ENCODE results near the gene ZDHHC11B. TPM values are rescaled to one million over a fixed set of nuclear protein-coding genes. Genes with fewer than 3 reads are reported as not detected.
A peak's percentile ranks its signal among the peaks of the same experiment; 100 is the strongest.
"Not testable (repeated sequence)": the region's sequence is repeated elsewhere in the genome, so short reads cannot be mapped to it uniquely, and the experiment has no call there.

ZDHHC11B gene, protein sequence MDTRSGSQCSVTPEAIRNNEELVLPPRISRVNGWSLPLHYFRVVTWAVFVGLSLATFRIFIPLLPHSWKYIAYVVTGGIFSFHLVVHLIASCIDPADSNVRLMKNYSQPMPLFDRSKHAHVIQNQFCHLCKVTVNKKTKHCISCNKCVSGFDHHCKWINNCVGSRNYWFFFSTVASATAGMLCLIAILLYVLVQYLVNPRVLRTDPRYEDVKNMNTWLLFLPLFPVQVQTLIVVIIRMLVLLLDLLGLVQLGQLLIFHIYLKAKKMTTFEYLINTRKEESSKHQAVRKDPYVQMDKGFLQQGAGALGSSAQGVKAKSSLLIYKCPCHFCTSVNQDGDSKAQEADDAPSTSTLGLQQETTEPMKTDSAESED
- 1 to 10 TPM; 1.1 to 4.8 (median 3.9) TPM for total RNA-seq

GRCh38 chr5:784428-785177, at the start of gene ZDHHC11B:
Gene ZDHHC11B (minus strand): TSS chr5:784729. CDS start chr5:766919, 17,810 bp downstream.
- H3K4me1 ChIP-seq; H3K36me3 ChIP-seq; intact Hi-C loops (cut with DNase I; ENCODE audit: low total_unique reads); H3K9me3 ChIP-seq; H3K27me3 ChIP-seq: not testable (repeated sequence)
- peak within 1 kb of the TSS in 1 of 2 donors; percentile 73 for H3K27ac ChIP-seq
- H3K4me3 ChIP-seq, result peak within 1 kb of the TSS; percentile 43 to 82 (median 66)
- peak; percentile 90 to 94 for DNase-seq (ENCODE audit: low spot score in 2 of 2)
- TF ChIP-seq POLR2AphosphoS5 (IDR thresholded peaks at IDR 0.05), result peak in 1 of 3 donors; percentile 36

DNA sequence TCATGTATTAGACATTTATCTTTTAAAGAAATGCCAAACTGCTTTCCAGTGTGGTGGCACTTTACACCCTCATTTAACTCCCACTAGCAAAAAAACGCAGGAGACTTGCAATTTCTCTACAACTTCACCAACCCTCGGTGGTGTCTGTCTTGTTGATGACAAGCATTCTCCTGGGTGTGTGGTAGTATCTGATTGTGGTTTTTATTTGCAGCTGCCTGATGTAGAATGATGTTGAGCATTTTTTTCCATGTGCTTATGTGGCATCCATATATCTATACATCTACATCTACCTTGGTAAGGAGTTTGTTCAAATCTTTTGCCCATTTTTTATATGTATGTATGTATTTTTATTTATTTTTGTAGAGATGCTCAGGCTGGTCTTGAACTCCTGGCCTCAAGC, 49.5 kb upstream of the ZDHHC11B start:
- H3K27ac ChIP-seq; DNase-seq (ENCODE audit: low spot score in 2 of 2); H3K27me3 ChIP-seq; H3K9me3 ChIP-seq; intact Hi-C loops (cut with DNase I; ENCODE audit: low total_unique reads); H3K4me3 ChIP-seq; H3K36me3 ChIP-seq; H3K4me1 ChIP-seq: not testable (repeated sequence)

- H3K36me3 ChIP-seq; H3K4me3 ChIP-seq; H3K27me3 ChIP-seq; DNase-seq (ENCODE audit: low spot score in 2 of 2); H3K9me3 ChIP-seq; H3K27ac ChIP-seq; H3K4me1 ChIP-seq; intact Hi-C loops (cut with DNase I; ENCODE audit: low total_unique reads): not testable (repeated sequence)
Measured at GRCh38 chr5:828194-828593, 43.7 kb upstream of the ZDHHC11B start.

GRCh38 chr5:825544-825943, 41.0 kb upstream of the ZDHHC11B start:
- H3K4me3 ChIP-seq; DNase-seq (ENCODE audit: low spot score in 2 of 2); H3K27ac ChIP-seq; H3K27me3 ChIP-seq; H3K36me3 ChIP-seq; intact Hi-C loops (cut with DNase I; ENCODE audit: low total_unique reads); H3K4me1 ChIP-seq; H3K9me3 ChIP-seq: not testable (repeated sequence)

DNA sequence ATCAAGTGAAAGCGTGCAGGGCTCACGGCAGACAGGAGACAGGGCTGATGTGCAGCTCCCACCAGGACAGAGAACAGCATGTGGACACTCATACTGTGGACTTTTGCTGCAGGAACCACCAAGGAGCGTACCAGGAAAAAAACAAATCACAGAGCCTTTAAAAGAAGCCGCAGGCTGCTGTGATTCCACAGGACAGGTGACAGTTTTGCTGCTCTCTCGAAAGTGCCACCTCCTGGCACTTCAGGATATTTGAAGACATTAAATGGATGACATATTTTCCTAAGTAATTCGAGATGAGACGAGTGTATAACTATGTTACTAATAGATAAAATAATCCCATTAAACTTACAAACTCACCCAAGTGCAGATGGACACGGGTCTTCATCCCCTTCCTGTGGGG, 37.0 kb upstream of the ZDHHC11B start:
- Histone ChIP-seq H3K9me3 (no peaks in the 10 kb centered on the region), H3K27me3 (no peaks in the 10 kb centered on the region), H3K4me3 (no peak overlapping the region), H3K4me1 (no peaks in the 10 kb centered on the region), H3K27ac (no peak overlapping the region), H3K36me3 (no peaks in the 10 kb centered on the region)
- DNase-seq (ENCODE audit: low spot score in 2 of 2), result no peak
- intact Hi-C loops (cut with DNase I; ENCODE audit: low total_unique reads), result no loop called here
- TF ChIP-seq POLR2AphosphoS5 (IDR thresholded peaks at IDR 0.05) (no peak), CTCF (IDR thresholded peaks at IDR 0.05) (no peak), POLR2A (IDR thresholded peaks at IDR 0.05) (no peak)

DNA sequence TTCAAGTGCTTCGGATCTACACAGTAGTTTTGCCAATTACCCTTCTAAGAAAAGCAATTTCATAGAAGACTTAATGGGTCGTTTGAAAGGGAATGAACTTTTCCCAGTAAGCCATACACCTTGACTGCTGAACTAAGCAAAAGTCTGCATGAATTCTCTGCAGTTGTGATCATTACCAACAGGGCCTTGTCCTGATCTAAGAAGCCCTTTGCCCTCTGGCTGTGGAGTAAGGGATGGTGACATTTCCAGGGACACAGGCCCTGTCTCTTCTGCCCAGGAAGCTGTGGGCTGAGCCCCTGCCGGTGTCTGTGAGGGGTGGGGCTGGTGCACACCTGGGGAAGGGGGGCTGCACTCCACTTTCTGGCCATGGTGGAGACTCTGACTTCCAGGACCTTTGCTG, 35.7 kb upstream of the ZDHHC11B start:
- Histone ChIP-seq H3K9me3 (peaks cover 0 to 7% of the 10 kb centered on the region in 2 donors), H3K36me3 (no peaks in the 10 kb centered on the region), H3K4me1 (no peaks in the 10 kb centered on the region), H3K27ac (no peak overlapping the region), H3K4me3 (no peak overlapping the region), H3K27me3 (no peaks in the 10 kb centered on the region)
- no peak for DNase-seq (ENCODE audit: low spot score in 2 of 2)
- intact Hi-C loops (cut with DNase I; ENCODE audit: low total_unique reads), result no loop called here
- TF ChIP-seq POLR2A (IDR thresholded peaks at IDR 0.05) (no peak), POLR2AphosphoS5 (IDR thresholded peaks at IDR 0.05) (no peak), CTCF (IDR thresholded peaks at IDR 0.05) (no peak)

DNA sequence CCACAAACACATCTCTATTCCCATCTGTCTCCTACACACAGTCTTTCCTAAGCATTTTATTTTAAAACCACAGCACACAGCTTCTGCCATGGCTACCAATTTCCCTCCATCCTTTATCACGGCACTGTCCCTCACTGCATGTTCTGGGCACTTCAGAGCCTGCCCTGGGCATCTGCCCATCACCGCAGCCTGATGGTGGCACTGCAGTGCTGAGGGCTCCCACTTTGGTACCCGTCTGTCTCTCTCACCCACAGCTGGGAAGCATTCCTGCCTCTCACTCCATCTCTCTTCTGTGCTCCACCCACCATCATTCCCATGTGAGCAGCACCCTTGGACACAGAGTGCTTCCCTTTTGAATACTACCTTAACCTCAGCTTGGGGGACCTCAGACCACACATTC, 34.5 kb upstream of the ZDHHC11B start:
- no peak for DNase-seq (ENCODE audit: low spot score in 2 of 2)
- no peak overlapping the region for H3K4me3 ChIP-seq
- H3K36me3 ChIP-seq, result no peaks in the 10 kb centered on the region
- no peak overlapping the region for H3K27ac ChIP-seq
- TF ChIP-seq POLR2AphosphoS5 (IDR thresholded peaks at IDR 0.05) (no peak), CTCF (IDR thresholded peaks at IDR 0.05) (no peak), POLR2A (IDR thresholded peaks at IDR 0.05) (no peak)
- H3K9me3 ChIP-seq, result peaks cover 0 to 7% of the 10 kb centered on the region in 2 donors
- H3K4me1 ChIP-seq, result no peaks in the 10 kb centered on the region
- intact Hi-C loops (cut with DNase I; ENCODE audit: low total_unique reads), result no loop called here
- no peaks in the 10 kb centered on the region for H3K27me3 ChIP-seq
